Measurements from ENCODE around the gene UBE2L3. TPM values are rescaled to one million over a fixed set of nuclear protein-coding genes. Genes with fewer than 3 reads are reported as not detected.
"Not testable (repeated sequence)": the region's sequence is repeated elsewhere in the genome, so short reads cannot be mapped to it uniquely, and the experiment has no call there.

UBE2L3 gene
- total RNA-seq, 2 experiments from 2014 or later, result 65.3 to 69.6 TPM

DNA sequence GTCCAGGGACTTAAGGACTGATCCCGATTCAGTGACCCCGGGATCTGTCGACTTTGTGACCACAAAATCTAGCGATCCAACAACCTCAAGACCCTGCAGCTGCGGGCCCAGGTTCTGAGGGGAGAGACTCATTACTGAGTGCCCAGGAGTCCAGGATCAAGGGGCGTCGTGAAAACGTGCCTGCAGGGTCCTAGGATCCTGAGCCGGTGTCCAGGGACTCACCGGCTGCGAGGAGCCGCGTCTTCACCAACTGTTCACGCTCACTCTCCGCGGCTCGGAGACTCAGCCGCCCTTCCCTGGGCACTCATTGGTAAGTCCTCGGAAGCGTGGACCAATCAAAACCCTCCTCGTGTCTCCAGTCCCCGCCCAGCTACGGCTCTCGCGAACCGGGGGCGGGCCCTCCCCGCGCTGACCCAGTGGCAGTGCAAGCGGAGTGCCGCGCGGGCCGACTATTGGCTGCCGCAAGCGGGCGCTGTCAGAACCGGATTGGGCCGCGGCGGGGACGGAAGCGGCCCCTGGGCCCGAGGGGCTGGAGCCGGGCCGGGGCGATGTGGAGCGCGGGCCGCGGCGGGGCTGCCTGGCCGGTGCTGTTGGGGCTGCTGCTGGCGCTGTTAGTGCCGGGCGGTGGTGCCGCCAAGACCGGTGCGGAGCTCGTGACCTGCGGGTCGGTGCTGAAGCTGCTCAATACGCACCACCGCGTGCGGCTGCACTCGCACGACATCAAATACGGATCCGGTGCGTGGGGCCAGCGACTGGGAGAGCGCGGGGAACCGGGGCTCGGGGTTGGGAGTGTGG is 74.5 kb downstream of the UBE2L3 start, which contains the start of gene SDF2L1:
Gene SDF2L1 (plus strand): TSS at position 514 of the 795 bp plus-strand sequence. CDS start 35 bp downstream, at position 549.
- no peaks in the 10 kb centered on the region for H3K9me3 Mint-ChIP-seq (ENCODE audit: insufficient read depth)
- POLR2A ChIA-PET, result interaction anchor here (0.8 to 3.1 kb wide), 10 partner anchors 8 to 74 kb away, joined by 3 to 62 read pairs (median 5); partner anchors contain the start of genes CCDC116, PPIL2, UBE2L3 and YDJC
- H3K27me3 Mint-ChIP-seq (ENCODE audit: low read depth), result no peaks in the 10 kb centered on the region
- H3K36me3 Mint-ChIP-seq (ENCODE audit: low read depth), result peaks cover 23% of the 10 kb centered on the region
- CTCF ChIA-PET, result interaction anchor here (0.7 to 11.6 kb wide), 15 partner anchors 10 to 297 kb away, joined by 3 to 304 read pairs (median 7); partner anchors contain the start of genes CCDC116, PPIL2, UBE2L3 and YDJC
- DNase-seq (peak; percentile 99), ATAC-seq (peak; percentile 98)
- H3K4me1 Mint-ChIP-seq (ENCODE audit: low read depth), result peaks cover 38% of the 10 kb centered on the region
- peak within 1 kb of the TSS; percentile 92 for H3K4me3 Mint-ChIP-seq
- H3K27ac Mint-ChIP-seq, result peak within 1 kb of the TSS; percentile 96

DNA sequence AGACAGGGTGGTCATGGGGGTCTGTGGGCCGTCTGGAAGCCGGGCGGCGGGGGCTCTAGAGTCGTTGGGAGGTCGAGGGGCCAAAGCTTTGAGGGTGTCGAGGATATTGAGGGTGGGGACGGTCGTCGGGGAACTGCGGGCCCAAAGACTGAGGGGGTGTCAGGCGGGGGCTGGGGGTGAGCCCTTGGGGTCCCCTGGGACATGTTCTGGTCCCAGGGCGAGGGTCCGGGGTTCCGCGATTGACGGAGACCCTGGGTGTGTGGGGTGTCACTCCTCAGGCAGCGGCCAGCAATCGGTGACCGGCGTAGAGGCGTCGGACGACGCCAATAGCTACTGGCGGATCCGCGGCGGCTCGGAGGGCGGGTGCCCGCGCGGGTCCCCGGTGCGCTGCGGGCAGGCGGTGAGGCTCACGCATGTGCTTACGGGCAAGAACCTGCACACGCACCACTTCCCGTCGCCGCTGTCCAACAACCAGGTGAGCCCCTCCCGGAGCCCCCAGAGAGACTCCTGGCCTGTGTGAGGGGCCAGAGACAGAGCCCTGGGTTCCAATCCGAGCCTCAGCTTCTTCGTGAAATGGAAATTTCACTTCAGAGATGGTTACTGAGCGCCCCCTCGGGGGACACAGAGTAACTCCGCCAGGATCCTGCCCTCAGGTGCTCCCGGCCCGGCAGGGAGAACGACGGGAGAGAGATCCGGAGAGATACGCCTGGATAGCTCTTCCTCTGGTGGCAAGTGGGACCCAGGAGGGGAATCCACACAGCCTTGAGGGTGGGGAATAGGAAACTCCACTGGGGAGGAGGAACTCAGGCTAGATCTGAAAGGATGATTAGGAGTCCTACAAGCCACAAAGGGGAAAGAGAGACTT is 75.3 kb downstream of the UBE2L3 start:
- ChIA-PET CTCF (interaction anchor here (0.7 to 11.6 kb wide), 17 partner anchors 10 to 296 kb away, joined by 3 to 304 read pairs (median 6); partner anchors contain the start of genes CCDC116, PPIL2, UBE2L3 and YDJC), POLR2A (interaction anchor here (0.8 to 3.1 kb wide), 10 partner anchors 9 to 74 kb away, joined by 3 to 62 read pairs (median 5); partner anchors contain the start of genes CCDC116, PPIL2, UBE2L3 and YDJC)
- Mint-ChIP-seq H3K36me3 (ENCODE audit: low read depth) (peaks cover 23% of the 10 kb centered on the region), H3K4me1 (ENCODE audit: low read depth) (peaks cover 40% of the 10 kb centered on the region), H3K4me3 (peak overlapping the region; percentile 92), H3K27me3 (ENCODE audit: low read depth) (no peaks in the 10 kb centered on the region), H3K9me3 (ENCODE audit: insufficient read depth) (no peaks in the 10 kb centered on the region), H3K27ac (peak overlapping the region; percentile 96)
- DNase-seq (peak; percentile 80), ATAC-seq (peak; percentile 11)

DNA sequence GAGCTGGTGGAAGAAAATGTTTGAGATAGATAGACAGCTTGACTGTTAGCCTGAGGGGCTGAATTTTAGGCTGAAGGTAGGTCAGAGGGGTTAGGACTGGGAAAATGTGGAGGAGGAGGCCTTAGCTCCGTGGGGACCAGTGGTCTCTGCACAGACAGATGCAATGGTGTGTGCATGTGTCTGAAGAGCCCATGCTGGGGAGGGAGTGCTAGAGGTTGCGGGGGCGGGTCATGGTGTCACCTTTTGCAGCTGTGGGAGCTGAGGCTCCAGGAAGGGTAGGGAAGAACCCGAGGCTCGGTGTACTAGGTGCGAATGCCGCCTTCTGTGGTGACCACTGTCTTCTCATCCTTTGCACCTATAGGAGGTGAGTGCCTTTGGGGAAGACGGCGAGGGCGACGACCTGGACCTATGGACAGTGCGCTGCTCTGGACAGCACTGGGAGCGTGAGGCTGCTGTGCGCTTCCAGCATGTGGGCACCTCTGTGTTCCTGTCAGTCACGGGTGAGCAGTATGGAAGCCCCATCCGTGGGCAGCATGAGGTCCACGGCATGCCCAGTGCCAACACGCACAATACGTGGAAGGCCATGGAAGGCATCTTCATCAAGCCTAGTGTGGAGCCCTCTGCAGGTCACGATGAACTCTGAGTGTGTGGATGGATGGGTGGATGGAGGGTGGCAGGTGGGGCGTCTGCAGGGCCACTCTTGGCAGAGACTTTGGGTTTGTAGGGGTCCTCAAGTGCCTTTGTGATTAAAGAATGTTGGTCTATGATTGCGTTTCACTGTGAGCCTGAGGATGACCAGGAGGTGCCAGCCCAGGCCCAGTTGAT is 76.2 kb downstream of the UBE2L3 start:
- peak; percentile 31 for DNase-seq

DNA sequence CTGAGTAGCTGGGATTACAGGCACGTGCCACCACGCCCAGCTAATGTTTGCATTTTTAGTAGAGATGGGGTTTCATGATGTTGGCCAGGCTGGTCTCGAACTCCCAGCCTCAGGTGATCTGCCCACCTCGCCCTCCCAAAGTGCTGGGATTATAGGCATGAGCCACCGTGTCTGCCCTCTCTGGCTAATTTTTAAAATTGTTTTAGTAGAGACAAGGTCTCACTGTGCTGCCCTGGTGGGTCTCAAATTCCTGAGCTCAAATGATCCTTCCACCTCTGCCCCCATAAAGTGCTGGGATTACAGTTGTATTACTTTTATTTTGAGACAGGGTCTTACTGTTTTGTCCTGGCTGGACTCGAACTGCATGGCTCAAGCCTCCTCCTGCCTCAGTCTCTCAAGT is 78.0 kb downstream of the UBE2L3 start:
- CTCF ChIA-PET, result interaction anchor here (1.4 to 11.6 kb wide), 3 partner anchors 14 to 58 kb away, joined by 3 to 304 read pairs (median 4); partner anchors contain the start of genes CCDC116 and YDJC

More for the DNA sequence above, 76.2 kb downstream of the UBE2L3 start:
- ATAC-seq, result no peak
- H3K4me3 Mint-ChIP-seq, result peak overlapping the region; percentile 92
- H3K9me3 Mint-ChIP-seq (ENCODE audit: insufficient read depth), result no peaks in the 10 kb centered on the region
- H3K4me1 Mint-ChIP-seq (ENCODE audit: low read depth), result peaks cover 40% of the 10 kb centered on the region
- H3K36me3 Mint-ChIP-seq (ENCODE audit: low read depth), result peaks cover 24% of the 10 kb centered on the region
- H3K27ac Mint-ChIP-seq, result peak overlapping the region; percentile 96
- ChIA-PET POLR2A (interaction anchor here (1.5 to 3.1 kb wide), 3 partner anchors 12 to 27 kb away, joined by 3 to 62 read pairs (median 13); partner anchors contain the start of genes CCDC116 and YDJC), CTCF (interaction anchor here (0.7 to 11.6 kb wide), 13 partner anchors 9 to 75 kb away, joined by 3 to 304 read pairs (median 8); partner anchors contain the start of genes CCDC116, PPIL2, UBE2L3 and YDJC)
- H3K27me3 Mint-ChIP-seq (ENCODE audit: low read depth), result no peaks in the 10 kb centered on the region

DNA sequence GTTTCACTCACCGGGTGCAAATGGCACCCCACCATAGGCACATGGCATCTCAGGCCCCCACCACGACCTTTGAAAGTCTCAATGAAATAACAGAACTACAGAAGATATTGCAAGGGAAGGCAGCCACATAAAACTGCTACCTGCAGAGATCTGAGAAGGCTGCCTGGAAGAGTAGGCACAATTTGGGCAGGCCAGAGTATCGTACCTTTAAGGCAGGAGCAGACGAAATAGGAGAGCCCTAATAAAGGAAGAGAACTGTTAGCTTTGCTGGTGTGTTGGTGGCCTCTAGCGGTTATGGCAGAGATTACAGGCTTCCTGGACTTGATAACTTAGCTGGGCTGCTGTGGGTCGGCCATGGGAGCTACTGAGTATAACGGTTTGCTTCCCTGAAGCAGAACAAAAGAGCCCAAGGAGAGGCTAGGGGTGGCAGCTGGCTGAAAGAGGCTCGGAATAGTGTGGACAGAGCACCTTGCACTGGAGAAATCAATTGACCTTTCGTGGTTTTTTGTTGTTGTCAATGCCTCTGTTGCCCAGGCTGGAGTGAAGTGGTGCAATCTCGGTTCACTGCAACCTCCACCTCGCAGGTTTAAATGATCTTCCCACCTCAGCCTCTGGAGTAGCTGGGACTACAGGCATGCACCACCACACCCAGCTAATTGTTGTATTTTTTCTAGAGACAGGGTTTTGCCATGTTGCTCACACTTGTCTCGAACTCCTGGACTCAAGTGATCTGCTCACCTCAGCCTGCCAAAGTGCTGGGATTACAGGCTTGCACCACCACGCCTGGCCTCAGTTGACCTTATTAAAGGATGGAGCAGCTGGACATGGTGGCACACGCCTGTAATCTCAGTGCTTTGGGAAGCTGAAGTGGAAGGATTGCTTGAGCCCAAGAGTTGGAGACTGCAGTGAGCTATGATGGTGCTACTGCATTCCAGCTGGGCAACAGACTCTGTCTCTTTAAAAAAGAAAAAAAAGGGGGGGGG is 79.4 kb downstream of the UBE2L3 start:
- CTCF ChIA-PET, result interaction anchor here (0.5 to 11.6 kb wide), 20 partner anchors 9 to 402 kb away, joined by 3 to 304 read pairs (median 4); partner anchors contain the start of genes CCDC116, PPIL2, PPM1F and YDJC
- H3K36me3 Mint-ChIP-seq (ENCODE audit: low read depth), result peaks cover 39% of the 10 kb centered on the region
- DNase-seq, result peak; percentile 89
- no peak overlapping the region for H3K4me3 Mint-ChIP-seq
- POLR2A ChIA-PET, result interaction anchor here (1.0 kb wide), 1 partner anchor 18 kb away, joined by 7 read pairs; no protein-coding TSS in a partner anchor
- H3K27ac Mint-ChIP-seq, result peak overlapping the region; percentile 51
- no peak for ATAC-seq
- H3K9me3 Mint-ChIP-seq (ENCODE audit: insufficient read depth), result no peaks in the 10 kb centered on the region
- H3K27me3 Mint-ChIP-seq (ENCODE audit: low read depth), result no peaks in the 10 kb centered on the region
- H3K4me1 Mint-ChIP-seq (ENCODE audit: low read depth), result peaks cover 41% of the 10 kb centered on the region

More for the DNA sequence above, 78.0 kb downstream of the UBE2L3 start:
- not testable (repeated sequence) for H3K27me3 Mint-ChIP-seq (ENCODE audit: low read depth); ATAC-seq; DNase-seq; H3K27ac Mint-ChIP-seq; H3K4me3 Mint-ChIP-seq; H3K9me3 Mint-ChIP-seq (ENCODE audit: insufficient read depth)
- H3K36me3 Mint-ChIP-seq (ENCODE audit: low read depth), result peaks cover 33% of the 10 kb centered on the region
- POLR2A ChIA-PET, result interaction anchor here (0.9 to 1.5 kb wide), 2 partner anchors 16 to 72 kb away, joined by 3 to 6 read pairs; partner anchors contain the start of gene YDJC
- H3K4me1 Mint-ChIP-seq (ENCODE audit: low read depth), result peaks cover 44% of the 10 kb centered on the region

DNA sequence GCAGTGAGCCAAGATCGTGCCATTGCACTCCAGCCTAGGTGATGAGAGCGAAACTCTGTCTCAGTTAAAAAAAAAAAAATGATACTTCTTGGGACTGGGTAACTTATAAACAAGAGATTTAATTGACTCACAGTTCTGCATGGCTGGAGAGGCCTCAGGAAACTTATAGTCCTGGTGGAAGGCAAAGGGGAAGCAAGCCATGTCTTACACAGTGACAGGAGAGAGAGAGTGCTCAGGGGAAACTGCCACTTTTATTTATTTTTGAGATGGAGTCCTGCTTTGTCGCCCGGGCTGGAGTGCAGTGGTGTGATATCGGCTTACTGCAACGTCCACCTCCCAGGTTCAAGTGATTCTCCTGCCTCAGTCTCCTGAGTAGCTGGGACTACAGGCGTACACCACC is 82.8 kb downstream of the UBE2L3 start:
- Mint-ChIP-seq H3K27ac (no peak overlapping the region), H3K9me3 (ENCODE audit: insufficient read depth) (no peaks in the 10 kb centered on the region), H3K4me1 (ENCODE audit: low read depth) (peaks cover 39% of the 10 kb centered on the region), H3K27me3 (ENCODE audit: low read depth) (no peaks in the 10 kb centered on the region), H3K36me3 (ENCODE audit: low read depth) (peaks cover 35% of the 10 kb centered on the region), H3K4me3 (no peak overlapping the region)
- ChIA-PET POLR2A (interaction anchor here (1.6 kb wide), 1 partner anchor 16 kb away, joined by 4 read pairs; no protein-coding TSS in a partner anchor), CTCF (interaction anchor here (11.6 kb wide), 1 partner anchor 18 kb away, joined by 304 read pairs; the partner anchor contains the start of genes CCDC116 and YDJC)
- no peak for DNase-seq
- ATAC-seq, result no peak

DNA sequence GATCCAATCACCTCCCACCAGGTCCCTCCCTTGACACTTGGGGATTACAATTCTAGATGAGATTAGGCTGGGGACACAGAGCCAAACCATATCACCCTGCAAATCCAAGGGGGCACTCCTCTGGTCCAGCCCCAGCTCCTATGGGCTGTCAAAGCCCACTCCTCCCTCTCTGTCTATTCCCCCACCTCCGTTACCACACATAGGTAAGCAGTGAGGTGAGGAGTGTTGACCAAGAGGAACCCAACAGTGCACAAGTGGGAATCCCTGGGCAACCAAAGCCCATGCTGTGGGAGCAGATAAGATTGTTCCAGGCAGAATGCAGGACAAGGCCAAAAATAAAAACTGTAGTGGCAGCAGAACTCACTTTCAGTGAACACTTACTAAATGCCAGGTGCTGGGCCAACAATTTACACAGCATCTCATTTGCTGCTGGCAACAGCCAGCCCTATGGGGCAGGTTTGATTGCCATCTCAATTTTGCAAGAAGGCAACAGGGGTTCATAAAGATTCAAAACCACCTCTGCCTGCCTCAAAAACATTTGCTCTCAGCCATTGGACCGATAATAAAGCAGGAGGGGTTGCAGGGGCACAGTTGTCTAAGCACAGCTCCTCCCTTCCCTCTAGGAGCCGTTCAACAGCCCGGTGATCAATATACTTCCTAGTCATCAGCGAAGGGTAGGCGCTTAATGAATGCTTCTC is 83.5 kb downstream of the UBE2L3 start:
- Mint-ChIP-seq H3K4me1 (ENCODE audit: low read depth) (peaks cover 37% of the 10 kb centered on the region), H3K27ac (peak overlapping the region; percentile 87), H3K27me3 (ENCODE audit: low read depth) (no peaks in the 10 kb centered on the region), H3K9me3 (ENCODE audit: insufficient read depth) (no peaks in the 10 kb centered on the region), H3K4me3 (peak overlapping the region; percentile 94), H3K36me3 (ENCODE audit: low read depth) (peaks cover 33% of the 10 kb centered on the region)
- ATAC-seq (peak; percentile 6), DNase-seq (peak; percentile 30)
- CTCF ChIA-PET, result interaction anchor here (1.2 to 3.6 kb wide), 2 partner anchors 9 to 21 kb away, joined by 4 to 27 read pairs; partner anchors contain the start of genes SDF2L1 and YDJC
- POLR2A ChIA-PET, result interaction anchor here (1.6 to 4.0 kb wide), 4 partner anchors 9 to 22 kb away, joined by 4 to 23 read pairs (median 17); partner anchors contain the start of genes PPIL2, SDF2L1 and YDJC

DNA sequence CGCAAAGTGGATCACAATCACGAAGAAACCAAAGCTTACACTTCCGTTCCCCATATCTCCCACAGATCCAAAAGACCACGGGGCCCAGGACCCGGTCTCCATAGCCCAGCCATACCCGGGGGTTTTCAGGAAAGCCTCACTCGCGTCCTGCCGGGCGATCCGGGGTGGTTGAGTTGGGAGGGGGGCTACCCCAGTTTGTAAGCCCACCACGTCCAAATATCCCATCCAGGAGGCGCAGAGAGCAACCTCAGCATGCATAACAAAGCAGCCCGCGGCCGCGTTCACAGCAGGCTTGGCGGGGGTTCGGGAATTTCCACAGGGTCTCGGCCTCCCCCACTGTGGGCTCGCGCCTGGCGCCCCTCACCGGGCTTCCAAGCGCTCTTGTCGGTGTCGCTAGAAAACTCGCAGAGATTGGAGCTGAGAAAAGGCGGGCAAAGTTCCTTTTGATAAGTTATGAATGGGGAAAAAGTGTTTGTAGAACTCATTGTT is 84.1 kb downstream of the UBE2L3 start:
- Mint-ChIP-seq H3K4me1 (ENCODE audit: low read depth) (peaks cover 38% of the 10 kb centered on the region), H3K4me3 (peak overlapping the region; percentile 94), H3K27ac (peak overlapping the region; percentile 87), H3K27me3 (ENCODE audit: low read depth) (no peaks in the 10 kb centered on the region), H3K36me3 (ENCODE audit: low read depth) (peaks cover 30% of the 10 kb centered on the region), H3K9me3 (ENCODE audit: insufficient read depth) (no peaks in the 10 kb centered on the region)
- CTCF ChIA-PET, result interaction anchor here (1.2 to 3.6 kb wide), 2 partner anchors 9 to 22 kb away, joined by 4 to 27 read pairs; partner anchors contain the start of genes SDF2L1 and YDJC
- POLR2A ChIA-PET, result interaction anchor here (0.6 to 4.0 kb wide), 5 partner anchors 9 to 22 kb away, joined by 3 to 23 read pairs (median 12); partner anchors contain the start of genes PPIL2, SDF2L1 and YDJC
- ATAC-seq (peak; percentile 38), DNase-seq (no peak)

Data from activated CD8-positive, alpha-beta T cell treated with anti-CD3 and anti-CD28 coated beads, Interleukin-2, amount 10 ng/mL, durations not matched to agents 7 days and 5 days (primary cell).